T-helper 1 cell (primary cell): ENCODE results near the gene UBA1.
"Not testable (repeated sequence)": the region's sequence is repeated elsewhere in the genome, so short reads cannot be mapped to it uniquely, and the experiment has no call there.

Experiments used
- DNase-seq, 5 donors: peaks; one replicate each; pipeline ENCODE4 v3.0.0-alpha.2; 2012 to 2020

Gene UBA1

DNA sequence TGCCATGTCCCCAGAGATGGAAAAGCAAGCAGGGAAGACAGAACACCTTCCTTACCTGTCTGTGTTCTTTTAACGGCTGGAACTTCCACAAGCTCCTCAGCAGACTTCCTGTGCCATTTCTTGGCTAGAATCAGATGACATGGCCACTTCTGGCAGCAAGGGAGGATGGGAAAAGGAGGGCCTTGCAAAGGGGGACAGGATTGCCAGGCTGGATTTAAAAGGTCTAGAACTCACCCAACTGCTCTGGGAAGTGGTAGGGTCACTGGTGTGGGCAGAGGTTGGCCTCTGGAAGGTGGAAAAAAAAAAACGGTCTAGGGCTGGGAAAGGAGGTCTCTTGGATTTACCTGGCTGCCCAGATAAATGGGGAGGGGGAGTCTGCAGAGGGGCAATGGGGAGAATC, 37.5 kb downstream of the UBA1 start:
- DNase-seq = no peak

DNA sequence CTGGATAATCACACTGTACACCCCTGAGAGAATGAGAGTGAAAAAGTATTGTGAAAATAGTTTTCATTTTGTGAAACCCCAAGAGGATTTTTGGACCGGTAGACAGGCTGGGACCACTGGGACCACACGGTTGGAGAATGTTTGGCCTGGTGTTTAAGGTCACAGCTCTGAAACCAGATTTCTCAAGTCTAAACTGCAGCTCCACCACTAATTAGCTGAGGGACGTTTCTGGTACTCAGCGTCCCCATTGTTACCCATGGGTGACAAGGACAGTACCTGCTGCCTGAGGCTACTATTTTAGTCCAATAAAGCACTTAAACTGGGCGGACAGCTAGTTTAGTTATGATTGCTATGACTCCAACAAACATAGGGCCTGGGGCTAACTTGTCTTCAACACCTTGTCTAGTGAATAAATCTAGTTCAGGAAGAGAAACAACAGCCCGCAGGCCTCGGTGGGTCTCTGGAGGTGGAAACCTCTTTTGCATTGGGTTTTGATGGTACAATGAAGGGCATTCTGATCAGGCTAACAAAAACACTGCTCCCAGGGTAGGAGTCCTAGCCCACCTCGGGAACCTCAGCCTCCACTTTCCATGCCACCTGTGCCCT, 38.7 kb downstream of the UBA1 start:
- no peak for DNase-seq

DNA sequence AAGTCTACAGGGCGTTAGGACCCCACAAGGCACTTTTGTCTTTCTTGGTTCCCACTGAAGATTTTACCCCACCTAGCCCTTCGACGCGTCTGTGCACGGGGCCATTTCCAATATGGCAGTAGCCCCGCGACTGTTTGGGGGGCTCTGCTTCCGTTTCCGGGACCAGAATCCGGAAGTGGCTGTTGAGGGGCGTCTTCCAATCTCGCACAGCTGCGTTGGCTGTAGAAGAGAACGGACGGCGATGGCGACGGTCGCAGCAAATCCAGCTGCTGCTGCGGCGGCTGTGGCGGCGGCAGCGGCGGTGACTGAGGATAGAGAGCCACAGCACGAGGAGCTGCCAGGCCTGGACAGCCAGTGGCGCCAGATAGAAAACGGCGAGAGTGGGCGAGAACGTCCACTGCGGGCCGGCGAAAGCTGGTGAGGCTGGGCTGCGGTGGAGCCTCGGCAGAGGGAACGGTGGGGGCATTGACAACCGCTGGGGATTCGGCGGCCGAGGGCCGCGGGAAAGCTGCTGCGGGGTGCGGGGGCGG, 39.2 kb downstream of the UBA1 start, which contains the start of gene USP11:
TSS of gene USP11 (plus strand) at position 207 of the 530 bp plus-strand sequence. CDS start at position 242, 35 bp downstream.
- DNase-seq = peak in 4 of 5 donors; percentile 13 to 47 (median 26)

- peak; percentile 87 to 97 (median 91) for DNase-seq
Observed at GRCh38 chrX:47233333-47234113, 39.9 kb downstream of the UBA1 start.

DNA sequence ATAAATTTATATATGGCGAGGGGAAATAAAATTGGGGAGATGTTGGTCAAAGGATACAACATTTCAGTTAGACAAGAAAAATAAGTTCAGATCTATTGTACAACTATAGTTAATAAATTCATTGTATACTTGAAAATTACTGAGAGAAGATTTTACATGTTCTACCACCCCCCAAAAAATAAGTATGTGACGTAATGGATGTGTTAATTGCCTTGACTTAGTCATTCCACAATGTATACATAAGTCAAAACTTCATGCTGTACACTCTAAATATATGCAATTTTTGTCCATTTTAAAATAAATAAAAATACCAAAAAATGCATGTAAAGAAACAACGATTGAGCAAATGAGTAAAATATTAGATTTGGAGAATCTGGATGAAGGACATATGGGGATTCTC, 41.0 kb downstream of the UBA1 start:
- DNase-seq = no peak

DNA sequence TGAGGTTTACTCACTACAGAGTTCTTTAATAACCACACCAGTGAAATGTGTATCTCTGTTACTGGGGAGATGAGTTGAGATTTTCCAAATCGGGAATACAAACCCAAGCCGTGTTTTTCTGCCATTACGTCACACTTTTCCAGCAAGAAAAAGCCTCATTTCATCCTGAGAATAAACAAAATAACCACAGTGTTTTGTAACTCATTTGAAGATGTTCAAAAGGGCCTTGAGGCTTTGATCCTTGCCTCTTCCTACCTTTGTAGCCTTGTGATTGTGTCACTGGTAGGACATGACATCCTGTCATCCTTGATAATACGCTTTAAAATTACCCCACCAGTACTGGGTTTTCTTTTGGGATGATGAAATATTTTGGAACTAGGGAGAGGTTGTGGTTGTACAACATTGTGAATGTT, 42.1 kb downstream of the UBA1 start:
- DNase-seq = no peak

- DNase-seq = no peak
Observed at GRCh38 chrX:47239199-47239598, 45.6 kb downstream of the UBA1 start.

DNA sequence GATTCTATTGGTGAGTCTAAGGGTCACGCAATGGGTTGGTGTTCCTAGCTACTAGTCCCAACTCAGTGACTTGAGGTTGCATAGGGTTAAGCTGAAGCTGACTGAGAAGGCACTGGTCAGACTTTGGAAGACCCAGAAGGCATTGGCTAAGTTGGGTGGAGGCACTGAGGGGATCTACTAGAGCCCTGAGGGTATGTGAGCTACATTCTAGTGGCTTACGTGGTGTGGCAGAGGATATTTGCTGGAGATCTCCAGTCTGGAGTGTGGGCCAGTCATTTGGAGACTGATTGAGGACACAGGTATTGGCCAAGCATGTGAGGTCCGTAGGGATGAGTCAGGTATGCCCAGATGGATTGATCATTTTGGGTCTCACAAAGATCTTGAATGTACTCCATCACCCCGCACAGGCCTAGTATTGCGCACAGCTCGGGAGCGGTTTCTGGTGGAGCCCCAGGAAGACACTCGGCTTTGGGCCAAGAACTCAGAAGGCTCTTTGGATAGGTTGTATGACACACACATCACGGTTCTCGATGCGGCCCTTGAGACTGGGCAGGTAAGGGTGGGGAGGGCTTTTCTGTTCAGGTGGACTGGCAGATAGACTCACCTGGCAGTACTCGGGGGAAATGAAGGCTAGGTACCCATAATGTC, 46.4 kb downstream of the UBA1 start:
- no peak for DNase-seq

DNA sequence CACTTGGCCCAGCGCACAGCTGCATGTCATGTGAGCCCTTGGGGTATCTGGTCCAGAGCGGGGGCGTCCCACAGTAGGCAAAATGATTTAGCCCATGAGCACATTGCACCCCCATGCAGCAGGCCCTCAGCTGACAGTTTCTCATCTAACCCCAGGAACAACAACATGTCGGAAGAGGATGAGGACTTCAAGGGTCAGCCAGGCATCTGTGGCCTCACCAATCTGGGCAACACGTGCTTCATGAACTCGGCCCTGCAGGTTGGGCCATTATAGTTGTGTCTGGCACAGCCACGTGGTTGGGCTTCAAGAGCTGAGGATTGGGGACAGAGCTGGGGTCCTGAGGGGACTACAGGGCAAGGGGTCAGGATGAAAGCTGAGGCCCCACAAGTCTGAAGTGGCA, 47.0 kb downstream of the UBA1 start:
- DNase-seq = no peak

GRCh38 chrX:47241201-47242011, 47.8 kb downstream of the UBA1 start:
- DNase-seq = no peak

- DNase-seq = no peak
Observed at GRCh38 chrX:47242321-47242720, 48.7 kb downstream of the UBA1 start.

GRCh38 chrX:47243351-47243750, 49.7 kb downstream of the UBA1 start:
- DNase-seq = no peak

DNA sequence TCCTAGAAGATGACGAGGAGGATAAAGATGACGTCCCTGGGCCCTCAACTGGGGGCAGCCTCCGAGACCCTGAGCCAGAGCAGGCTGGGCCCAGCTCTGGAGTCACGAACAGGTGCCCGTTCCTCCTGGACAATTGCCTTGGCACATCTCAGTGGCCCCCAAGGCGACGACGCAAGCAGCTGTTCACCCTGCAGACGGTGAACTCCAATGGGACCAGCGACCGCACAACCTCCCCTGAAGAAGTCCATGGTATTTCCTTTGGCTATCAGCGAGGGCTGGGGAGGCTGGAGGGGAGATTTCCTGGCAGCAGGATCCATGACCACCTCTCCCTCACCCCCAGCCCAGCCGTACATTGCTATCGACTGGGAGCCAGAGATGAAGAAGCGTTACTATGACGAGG, 51.0 kb downstream of the UBA1 start:
- no peak for DNase-seq

DNA sequence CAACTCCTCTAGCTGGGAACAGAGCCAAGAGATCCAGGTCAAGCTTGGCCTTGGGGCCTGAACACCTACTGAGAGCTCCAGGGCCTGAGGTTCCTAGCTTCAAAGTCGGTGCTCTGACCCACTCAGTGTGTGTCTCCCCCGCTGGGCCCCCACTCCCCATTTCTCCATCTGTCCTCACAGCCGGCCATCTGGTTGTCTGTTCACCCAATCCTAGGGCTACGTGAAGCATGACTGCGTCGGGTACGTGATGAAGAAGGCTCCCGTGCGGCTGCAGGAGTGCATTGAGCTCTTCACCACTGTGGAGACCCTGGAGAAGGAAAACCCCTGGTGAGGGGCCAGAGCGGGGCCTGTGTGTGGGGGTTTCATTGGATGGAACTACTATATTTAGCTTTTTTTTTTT, 51.5 kb downstream of the UBA1 start:
- DNase-seq = no peak

GRCh38 chrX:47247206-47247998, 53.8 kb downstream of the UBA1 start:
- no peak for DNase-seq

DNA sequence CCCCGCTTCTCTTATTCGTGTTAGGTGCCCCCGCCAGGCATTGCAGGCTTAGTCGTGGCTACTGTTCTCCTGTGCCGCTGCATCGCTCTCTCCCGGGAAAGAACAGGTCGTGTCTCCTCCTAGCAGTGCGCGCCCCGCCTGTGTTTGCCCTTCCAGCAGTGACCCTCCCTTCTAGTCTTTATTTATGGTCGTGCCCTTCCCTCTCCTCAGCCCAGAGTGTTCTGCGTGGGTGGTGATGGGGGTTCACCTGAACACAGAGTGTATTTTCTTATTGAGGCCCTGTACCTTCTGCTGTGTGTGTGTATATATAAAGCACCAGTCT, 54.3 kb downstream of the UBA1 start:
- DNase-seq = no peak

- no peak for DNase-seq
Observed at GRCh38 chrX:47248576-47248975, 54.9 kb downstream of the UBA1 start.

- DNase-seq = no peak
Observed at GRCh38 chrX:47250017-47250347, 56.4 kb downstream of the UBA1 start.

- DNase-seq = not testable (repeated sequence)
Observed at GRCh38 chrX:47257620-47258019, 64.0 kb downstream of the UBA1 start.
